ENCODE measurements around the gene YWHAG.

YWHAG gene

DNA sequence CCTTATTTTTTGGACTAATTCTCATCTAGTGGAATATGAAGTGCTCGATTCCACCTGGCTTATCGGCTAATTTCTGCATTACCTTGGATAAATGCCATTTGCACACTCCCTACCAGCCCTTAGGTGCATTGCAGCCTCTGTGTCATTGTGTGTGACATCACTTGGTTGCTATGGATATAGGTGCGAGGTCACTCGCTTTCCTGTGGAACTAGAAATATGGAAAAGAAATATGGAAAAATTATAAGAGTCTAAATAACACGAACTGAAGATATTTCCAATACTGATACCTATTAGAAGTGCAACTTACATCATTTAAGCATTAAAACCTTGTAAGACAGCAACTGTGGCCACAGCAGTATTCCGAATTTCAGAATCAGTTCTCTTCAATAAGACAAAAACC is 2.0 kb downstream of the YWHAG start:
- peak overlapping the region; percentile 99 for H3K9ac ChIP-seq (ENCODE audit: low read length)
- peaks cover 50% of the 10 kb centered on the region for H3K4me1 ChIP-seq (ENCODE audit: control insufficient read depth, insufficient read depth, low read length)
- H3K36me3 ChIP-seq (ENCODE audit: control insufficient read depth, insufficient read depth, low read length, severe bottlenecking): peaks cover 32% of the 10 kb centered on the region
- peak overlapping the region; percentile 100 for H3K4me3 ChIP-seq (ENCODE audit: low read length)
- H3K9me3 ChIP-seq (ENCODE audit: control insufficient read depth, low read length): no peaks in the 10 kb centered on the region
- peak; percentile 68 for DNase-seq (ENCODE audit: low read depth)
- no peaks in the 10 kb centered on the region for H3K27me3 ChIP-seq (replicated peaks; ENCODE audit: control insufficient read depth, insufficient read depth, low read length)

DNA sequence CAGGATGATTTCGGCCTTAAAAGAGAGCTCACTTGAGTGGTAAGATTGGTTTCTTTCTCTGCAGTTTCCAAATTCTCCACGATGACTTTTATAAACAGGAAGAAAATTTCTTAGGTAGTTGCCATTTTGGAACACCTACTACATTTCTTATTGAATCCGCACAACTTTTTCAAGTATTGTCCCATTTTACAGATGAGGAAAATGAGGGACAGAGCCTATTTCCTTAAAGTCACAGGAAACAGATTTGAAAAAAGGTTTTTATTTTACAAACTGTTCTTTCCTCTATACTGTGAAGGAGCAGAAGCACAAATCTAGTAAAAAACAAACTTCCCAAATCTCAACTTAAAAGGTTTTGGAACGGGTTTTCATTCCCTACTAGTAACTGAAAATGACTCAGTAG is 2.7 kb downstream of the YWHAG start:
- H3K4me1 ChIP-seq (ENCODE audit: control insufficient read depth, insufficient read depth, low read length): peaks cover 52% of the 10 kb centered on the region
- no peaks in the 10 kb centered on the region for H3K27me3 ChIP-seq (replicated peaks; ENCODE audit: control insufficient read depth, insufficient read depth, low read length)
- H3K36me3 ChIP-seq (ENCODE audit: control insufficient read depth, insufficient read depth, low read length, severe bottlenecking): peaks cover 35% of the 10 kb centered on the region
- no peaks in the 10 kb centered on the region for H3K9me3 ChIP-seq (ENCODE audit: control insufficient read depth, low read length)
- H3K4me3 ChIP-seq (ENCODE audit: low read length): peak overlapping the region; percentile 100
- no peak for DNase-seq (ENCODE audit: low read depth)
- peak overlapping the region; percentile 99 for H3K9ac ChIP-seq (ENCODE audit: low read length)

DNA sequence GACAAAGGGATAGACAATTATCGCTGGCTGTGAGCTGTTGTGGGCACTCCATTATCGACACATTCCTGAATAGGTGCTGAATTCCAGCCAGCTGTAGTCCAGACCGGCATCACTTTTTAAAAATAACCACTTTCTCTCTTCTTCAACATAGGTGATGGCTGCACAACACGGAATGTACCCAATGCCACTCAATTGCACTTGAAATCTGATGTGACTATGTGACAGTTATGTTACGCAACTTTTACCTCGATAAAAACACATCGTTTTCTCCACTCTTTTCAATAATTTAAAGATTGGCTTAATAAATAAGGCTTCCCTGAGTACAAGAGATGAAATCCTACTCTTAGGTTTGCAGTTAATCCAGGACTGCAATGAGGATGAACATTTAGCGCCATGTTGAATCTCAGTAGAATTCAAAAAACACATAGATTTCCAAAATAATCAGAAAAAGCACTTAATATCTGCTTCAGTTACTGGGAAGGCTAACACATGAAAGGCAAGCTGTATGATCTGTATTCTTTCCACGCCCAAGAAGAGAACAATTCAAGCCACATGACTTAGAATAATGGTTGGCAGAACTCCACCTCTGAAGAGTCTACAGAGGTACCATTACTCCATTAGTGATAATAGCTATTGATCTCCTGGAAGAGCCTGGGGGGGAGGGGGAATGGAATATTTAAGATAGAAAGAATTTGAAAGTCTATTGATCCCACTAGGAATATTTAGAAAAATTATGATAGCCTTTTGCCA is 3.6 kb downstream of the YWHAG start:
- no peak overlapping the region for H3K9ac ChIP-seq (ENCODE audit: low read length)
- no peaks in the 10 kb centered on the region for H3K9me3 ChIP-seq (ENCODE audit: control insufficient read depth, low read length)
- DNase-seq (ENCODE audit: low read depth): no peak
- peak overlapping the region; percentile 100 for H3K4me3 ChIP-seq (ENCODE audit: low read length)
- no peaks in the 10 kb centered on the region for H3K27me3 ChIP-seq (replicated peaks; ENCODE audit: control insufficient read depth, insufficient read depth, low read length)
- H3K4me1 ChIP-seq (ENCODE audit: control insufficient read depth, insufficient read depth, low read length): peaks cover 52% of the 10 kb centered on the region
- peaks cover 44% of the 10 kb centered on the region for H3K36me3 ChIP-seq (ENCODE audit: control insufficient read depth, insufficient read depth, low read length, severe bottlenecking)

- Histone ChIP-seq H3K4me1 (ENCODE audit: control insufficient read depth, insufficient read depth, low read length) (peaks cover 51% of the 10 kb centered on the region), H3K9me3 (ENCODE audit: control insufficient read depth, low read length) (no peaks in the 10 kb centered on the region), H3K36me3 (ENCODE audit: control insufficient read depth, insufficient read depth, low read length, severe bottlenecking) (peaks cover 50% of the 10 kb centered on the region), H3K9ac (ENCODE audit: low read length) (no peak overlapping the region), H3K4me3 (ENCODE audit: low read length) (peak overlapping the region; percentile 100), H3K27me3 (replicated peaks; ENCODE audit: control insufficient read depth, insufficient read depth, low read length) (no peaks in the 10 kb centered on the region)
- DNase-seq (ENCODE audit: low read depth): no peak
These were observed 4.3 kb downstream of the YWHAG start for GRCh38 chr7:76354516-76354915.

DNA sequence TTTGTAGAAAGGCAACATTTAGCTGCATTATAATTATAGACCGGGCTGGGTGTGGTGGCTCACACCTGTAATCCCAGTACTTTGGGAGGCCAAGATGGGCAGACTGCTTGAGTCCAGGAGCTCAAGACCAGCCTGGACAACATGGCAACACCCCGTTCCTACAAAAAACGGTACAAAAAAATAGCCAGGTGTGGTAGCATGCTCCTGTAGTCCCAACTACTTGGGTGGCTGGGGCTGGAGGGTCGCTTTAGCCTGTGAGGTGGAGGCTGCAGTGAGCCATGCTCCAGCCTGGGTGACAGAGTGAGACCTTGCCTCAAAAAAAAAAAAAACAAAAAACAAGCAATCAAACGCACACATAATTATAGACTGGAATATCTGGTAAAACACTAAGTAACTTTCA is 5.0 kb downstream of the YWHAG start:
- H3K4me1 ChIP-seq (ENCODE audit: control insufficient read depth, insufficient read depth, low read length): peaks cover 53% of the 10 kb centered on the region
- no peak overlapping the region for H3K4me3 ChIP-seq (ENCODE audit: low read length)
- H3K9ac ChIP-seq (ENCODE audit: low read length): no peak overlapping the region
- no peak for DNase-seq (ENCODE audit: low read depth)
- H3K9me3 ChIP-seq (ENCODE audit: control insufficient read depth, low read length): no peaks in the 10 kb centered on the region
- H3K36me3 ChIP-seq (ENCODE audit: control insufficient read depth, insufficient read depth, low read length, severe bottlenecking): peaks cover 57% of the 10 kb centered on the region
- no peaks in the 10 kb centered on the region for H3K27me3 ChIP-seq (replicated peaks; ENCODE audit: control insufficient read depth, insufficient read depth, low read length)

GRCh38 chr7:76352193-76352592 is 6.6 kb downstream of the YWHAG start:
- H3K4me1 ChIP-seq (ENCODE audit: control insufficient read depth, insufficient read depth, low read length): peaks cover 68% of the 10 kb centered on the region
- no peaks in the 10 kb centered on the region for H3K27me3 ChIP-seq (replicated peaks; ENCODE audit: control insufficient read depth, insufficient read depth, low read length)
- DNase-seq (ENCODE audit: low read depth): no peak
- no peaks in the 10 kb centered on the region for H3K9me3 ChIP-seq (ENCODE audit: control insufficient read depth, low read length)
- H3K36me3 ChIP-seq (ENCODE audit: control insufficient read depth, insufficient read depth, low read length, severe bottlenecking): peaks cover 72% of the 10 kb centered on the region
- H3K4me3 ChIP-seq (ENCODE audit: low read length): peak overlapping the region; percentile 56
- H3K9ac ChIP-seq (ENCODE audit: low read length): peak overlapping the region; percentile 30

DNA sequence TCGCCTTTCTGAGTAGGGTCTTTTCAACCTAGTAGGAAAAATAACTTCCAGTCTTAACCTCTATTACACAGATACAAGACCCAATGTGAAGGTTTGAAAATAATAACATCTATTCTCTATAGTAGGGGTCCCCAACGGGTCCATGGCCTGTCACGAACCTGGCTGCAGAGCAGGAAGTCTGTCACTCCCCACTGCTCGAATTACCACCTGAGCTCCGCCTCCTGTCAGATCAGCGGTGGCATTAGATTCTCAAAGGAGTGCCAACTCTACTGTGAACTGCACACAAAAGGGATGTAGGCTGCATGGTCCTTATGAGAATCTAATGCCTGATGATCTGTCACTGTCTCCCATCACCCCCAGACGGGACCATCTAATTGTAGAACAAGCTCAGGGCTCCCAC is 7.4 kb downstream of the YWHAG start:
- peaks cover 74% of the 10 kb centered on the region for H3K36me3 ChIP-seq (ENCODE audit: control insufficient read depth, insufficient read depth, low read length, severe bottlenecking)
- H3K9ac ChIP-seq (ENCODE audit: low read length): no peak overlapping the region
- no peak overlapping the region for H3K4me3 ChIP-seq (ENCODE audit: low read length)
- H3K27me3 ChIP-seq (replicated peaks; ENCODE audit: control insufficient read depth, insufficient read depth, low read length): no peaks in the 10 kb centered on the region
- no peaks in the 10 kb centered on the region for H3K9me3 ChIP-seq (ENCODE audit: control insufficient read depth, low read length)
- peaks cover 69% of the 10 kb centered on the region for H3K4me1 ChIP-seq (ENCODE audit: control insufficient read depth, insufficient read depth, low read length)
- no peak for DNase-seq (ENCODE audit: low read depth)

GRCh38 chr7:76349313-76349885 is 9.4 kb downstream of the YWHAG start:
- Histone ChIP-seq H3K36me3 (ENCODE audit: control insufficient read depth, insufficient read depth, low read length, severe bottlenecking) (peaks cover 74% of the 10 kb centered on the region), H3K27me3 (replicated peaks; ENCODE audit: control insufficient read depth, insufficient read depth, low read length) (no peaks in the 10 kb centered on the region), H3K9ac (ENCODE audit: low read length) (no peak overlapping the region), H3K4me1 (ENCODE audit: control insufficient read depth, insufficient read depth, low read length) (peaks cover 54% of the 10 kb centered on the region), H3K9me3 (ENCODE audit: control insufficient read depth, low read length) (no peaks in the 10 kb centered on the region), H3K4me3 (ENCODE audit: low read length) (no peak overlapping the region)
- no peak for DNase-seq (ENCODE audit: low read depth)

- Histone ChIP-seq H3K4me3 (ENCODE audit: low read length) (no peak overlapping the region), H3K4me1 (ENCODE audit: control insufficient read depth, insufficient read depth, low read length) (peaks cover 49% of the 10 kb centered on the region), H3K9ac (ENCODE audit: low read length) (no peak overlapping the region), H3K27me3 (replicated peaks; ENCODE audit: control insufficient read depth, insufficient read depth, low read length) (no peaks in the 10 kb centered on the region), H3K9me3 (ENCODE audit: control insufficient read depth, low read length) (no peaks in the 10 kb centered on the region), H3K36me3 (ENCODE audit: control insufficient read depth, insufficient read depth, low read length, severe bottlenecking) (peaks cover 85% of the 10 kb centered on the region)
- DNase-seq (ENCODE audit: low read depth): no peak
These were observed 11.1 kb downstream of the YWHAG start for GRCh38 chr7:76347710-76348109.

DNA sequence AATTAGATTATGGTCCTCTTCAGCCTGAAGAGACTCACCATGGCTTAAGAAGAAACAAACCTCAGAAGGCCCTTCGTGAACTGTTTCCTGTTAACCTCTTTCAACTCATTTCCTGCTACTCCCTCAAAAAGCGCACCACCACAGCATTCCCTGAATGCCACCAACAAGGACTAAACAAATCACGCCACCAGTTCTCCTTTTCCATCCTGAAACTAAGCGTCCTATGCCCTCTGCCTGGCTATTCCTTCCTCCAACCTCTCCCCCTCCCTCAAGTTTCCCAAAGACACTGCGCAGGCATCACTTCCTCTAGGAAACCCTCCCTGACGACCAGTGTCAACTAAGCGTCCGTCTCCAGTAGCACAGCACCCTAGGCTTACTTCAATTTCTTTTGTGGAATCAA is 12.0 kb downstream of the YWHAG start:
- no peak overlapping the region for H3K9ac ChIP-seq (ENCODE audit: low read length)
- peaks cover 46% of the 10 kb centered on the region for H3K4me1 ChIP-seq (ENCODE audit: control insufficient read depth, insufficient read depth, low read length)
- no peak for DNase-seq (ENCODE audit: low read depth)
- H3K36me3 ChIP-seq (ENCODE audit: control insufficient read depth, insufficient read depth, low read length, severe bottlenecking): peaks cover 95% of the 10 kb centered on the region
- H3K27me3 ChIP-seq (replicated peaks; ENCODE audit: control insufficient read depth, insufficient read depth, low read length): no peaks in the 10 kb centered on the region
- no peak overlapping the region for H3K4me3 ChIP-seq (ENCODE audit: low read length)
- no peaks in the 10 kb centered on the region for H3K9me3 ChIP-seq (ENCODE audit: control insufficient read depth, low read length)

DNA sequence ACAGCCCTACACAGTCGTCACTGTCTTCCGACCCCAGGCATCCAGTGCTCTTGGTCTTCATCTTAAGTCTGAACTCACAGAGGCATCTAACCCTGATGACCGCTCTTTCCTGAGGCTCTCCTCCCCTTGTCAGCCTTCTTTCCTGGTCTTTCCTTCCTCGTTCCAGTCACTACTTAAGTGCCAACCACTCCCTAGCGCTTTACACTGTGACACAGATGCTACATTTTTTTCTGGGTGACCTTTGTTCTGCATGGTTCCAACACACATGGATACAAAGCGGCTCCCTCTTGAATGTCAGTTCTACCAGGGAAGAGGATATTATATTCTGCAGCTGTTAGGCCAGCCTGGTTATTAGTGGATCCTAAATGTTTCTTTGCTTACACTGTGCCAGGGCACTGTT is 12.7 kb downstream of the YWHAG start:
- peaks cover 97% of the 10 kb centered on the region for H3K36me3 ChIP-seq (ENCODE audit: control insufficient read depth, insufficient read depth, low read length, severe bottlenecking)
- H3K9ac ChIP-seq (ENCODE audit: low read length): no peak overlapping the region
- H3K4me3 ChIP-seq (ENCODE audit: low read length): no peak overlapping the region
- no peaks in the 10 kb centered on the region for H3K9me3 ChIP-seq (ENCODE audit: control insufficient read depth, low read length)
- H3K4me1 ChIP-seq (ENCODE audit: control insufficient read depth, insufficient read depth, low read length): peaks cover 51% of the 10 kb centered on the region
- H3K27me3 ChIP-seq (replicated peaks; ENCODE audit: control insufficient read depth, insufficient read depth, low read length): no peaks in the 10 kb centered on the region
- DNase-seq (ENCODE audit: low read depth): no peak
